Smooth muscle cell (in vitro differentiated cells): ENCODE measurements around the gene SEC63. TPM values are rescaled to one million over a fixed set of nuclear protein-coding genes. Genes with fewer than 3 reads are reported as not detected.

Experiments
- DNase-seq: peaks from one replicate; lab custom pipeline; 2025; ENCODE audit not compliant: unreplicated experiment; lab: John Stamatoyannopoulos, UW
- H2AFZ ChIP-seq: fragments of 200-600 bp; sonication (generic); 2 replicates; pipeline ENCODE4 v1.6.0; 2016; ENCODE audit warnings: antibody characterized with exemption, low read depth, mild to moderate bottlenecking
- H3F3A ChIP-seq: fragments of 200-600 bp; sonication (generic); 2 replicates; pipeline ENCODE4 v1.6.0; 2017; ENCODE audit warnings: antibody characterized with exemption, low read depth
- H3K27ac ChIP-seq: fragments of 200-600 bp; sonication (generic); 2 replicates; pipeline ENCODE4 v1.5.1; 2016; ENCODE audit warnings: low read depth, mild to moderate bottlenecking
- H3K27me3 ChIP-seq: fragments of 200-600 bp; sonication (generic); 2 replicates; pipeline ENCODE4 v1.6.1; 2016; ENCODE audit warnings: low read depth, mild to moderate bottlenecking
- H3K36me3 ChIP-seq: fragments of 200-600 bp; sonication (generic); 2 replicates; pipeline ENCODE4 v1.5.1; 2016; ENCODE audit warnings: low read depth
- H3K4me1 ChIP-seq: fragments of 200-600 bp; sonication (generic); 2 replicates; pipeline ENCODE4 v1.5.1; 2016; ENCODE audit warnings: low read depth
- H3K4me2 ChIP-seq: fragments of 200-600 bp; sonication (generic); 2 replicates; pipeline ENCODE4 v1.6.0; 2016; ENCODE audit warnings: mild to moderate bottlenecking
- H3K4me3 ChIP-seq: fragments of 200-600 bp; sonication (generic); 2 replicates; pipeline ENCODE4 v1.5.1; 2016; ENCODE audit warnings: mild to moderate bottlenecking
- H3K79me2 ChIP-seq: fragments of 200-600 bp; sonication (generic); 2 replicates; pipeline ENCODE4 v1.6.0; 2016; ENCODE audit warnings: low read depth, mild to moderate bottlenecking
- H3K9ac ChIP-seq: fragments of 200-600 bp; sonication (generic); 2 replicates; pipeline ENCODE4 v1.6.0; 2016; ENCODE audit warnings: low read depth
- H3K9me3 ChIP-seq: fragments of 200-600 bp; sonication (generic); replicated peaks from 2 replicates; pipeline ENCODE4 v1.5.1; 2016; ENCODE audit warnings: low read depth
- H4K20me1 ChIP-seq: fragments of 200-600 bp; sonication (generic); 2 replicates; pipeline ENCODE4 v1.6.0; 2016; ENCODE audit warnings: low read depth
- CTCF ChIP-seq: fragments of 200-600 bp; sonication (generic); IDR thresholded peaks from 2 replicates; pipeline ENCODE4 v1.5.1; 2017; ENCODE audit warnings: borderline replicate concordance, mild to moderate bottlenecking, antibody characterized with exemption; ENCODE audit not compliant: insufficient read depth, poor library complexity, severe bottlenecking
- WGBS: methylation state at CpG from one replicate; pipeline ENCODE4 v1.1.7; 2016; ENCODE audit warnings: low lambda C conversion rate; 5-methylcytosine and 5-hydroxymethylcytosine counted together
- polyA plus RNA-seq: library from polyadenylated mRNA; unstranded; fragments of >200 nt; fragmentation: Nextera tagmentation; extraction: Ambion mirVana; gene quantifications from 2 replicates; pipeline ENCODE4 v1.2.1, GENCODE V29; 2016
- total RNA-seq: library from RNA; depleted of rRNA; stranded (reverse); fragments of >200 nt; gene quantifications from 2 replicates; pipeline ENCODE4 v1.2.3, GENCODE V29; 2014

Gene SEC63
- total and polyA plus RNA-seq, 2 experiments from 2014 or later: 67.0 to 95.1 TPM

DNA sequence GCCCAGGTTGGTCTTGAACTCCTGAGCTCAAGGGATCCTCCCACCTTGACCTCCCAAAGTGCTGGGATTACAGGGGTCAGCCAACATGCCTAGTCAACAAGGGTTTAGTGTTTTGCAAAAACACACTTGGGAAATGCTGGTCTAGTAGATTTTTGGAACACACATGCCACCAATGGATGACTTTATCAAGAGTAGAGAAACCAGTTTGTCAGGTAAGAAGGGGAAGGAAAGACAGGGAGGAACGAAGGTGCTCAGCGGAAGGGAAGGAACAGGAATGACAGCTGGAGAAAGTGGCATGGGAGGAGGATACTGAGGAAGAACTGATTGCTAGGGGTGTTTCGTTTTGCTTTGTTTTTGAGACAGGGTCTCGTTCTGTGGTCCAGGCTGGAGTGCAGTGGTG is 15.6 kb upstream of the SEC63 start:
- TF ChIP-seq CTCF: no peak
- no peak for DNase-seq
- H3K9ac ChIP-seq: no peak overlapping the region
- no peaks in the 10 kb centered on the region for H4K20me1 ChIP-seq
- H3K27me3 ChIP-seq: no peaks in the 10 kb centered on the region
- H3K36me3 ChIP-seq: no peaks in the 10 kb centered on the region
- H3F3A ChIP-seq: no peaks in the 10 kb centered on the region
- H3K27ac ChIP-seq: no peak overlapping the region
- H3K79me2 ChIP-seq: no peaks in the 10 kb centered on the region
- no peaks in the 10 kb centered on the region for H3K4me1 ChIP-seq
- H3K4me3 ChIP-seq: no peak overlapping the region
- WGBS: 59% methylated on average over 4 of the region's 4 CpGs
- H3K4me2 ChIP-seq: no peak overlapping the region
- H3K9me3 ChIP-seq: no peaks in the 10 kb centered on the region
- no peak overlapping the region for H2AFZ ChIP-seq

DNA sequence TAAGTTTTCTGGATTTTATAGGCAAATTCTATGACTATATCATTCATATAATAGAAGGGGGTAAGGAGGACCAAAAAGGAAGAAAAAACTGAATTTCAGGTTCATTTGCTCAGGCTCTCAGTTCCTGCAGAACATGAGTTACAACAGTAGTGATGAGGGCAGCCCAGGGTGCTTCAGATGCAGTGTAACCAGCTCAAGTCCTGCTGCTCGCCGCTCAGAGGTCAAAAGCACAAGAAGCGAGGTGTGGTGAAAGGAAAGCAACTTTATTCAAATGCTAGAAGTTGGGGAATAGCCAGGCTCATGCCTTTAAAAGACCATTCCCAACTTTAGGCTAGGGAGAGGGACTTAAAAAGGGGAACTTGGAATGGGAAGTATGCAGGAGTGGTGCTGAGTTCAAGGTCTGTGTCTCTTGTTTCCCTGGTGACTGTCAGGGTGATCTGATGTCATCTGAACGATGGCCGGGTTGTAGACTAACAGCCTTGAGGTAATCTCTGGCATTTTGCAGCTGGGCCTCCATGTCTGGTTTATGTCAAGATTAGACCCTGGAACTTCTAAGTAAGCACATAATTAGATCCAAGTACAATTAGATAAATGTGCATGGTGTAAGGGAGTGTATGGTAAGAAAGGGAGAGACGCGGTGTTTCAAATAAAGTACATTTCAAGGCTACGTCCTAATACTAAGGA is 14.5 kb upstream of the SEC63 start:
- WGBS: 39% methylated on average over 8 of the region's 8 CpGs
- TF ChIP-seq CTCF: no peak
- Histone ChIP-seq H2AFZ (no peak overlapping the region), H3K4me1 (no peaks in the 10 kb centered on the region), H3K9ac (no peak overlapping the region), H3F3A (no peaks in the 10 kb centered on the region), H3K36me3 (no peaks in the 10 kb centered on the region), H3K4me2 (no peak overlapping the region), H3K27ac (no peak overlapping the region), H3K9me3 (no peaks in the 10 kb centered on the region), H3K79me2 (no peaks in the 10 kb centered on the region), H4K20me1 (no peaks in the 10 kb centered on the region), H3K4me3 (no peak overlapping the region), H3K27me3 (no peaks in the 10 kb centered on the region)
- DNase-seq: no peak

- H3F3A ChIP-seq: no peaks in the 10 kb centered on the region
- TF ChIP-seq CTCF: no peak
- no peaks in the 10 kb centered on the region for H3K36me3 ChIP-seq
- H3K27ac ChIP-seq: no peak overlapping the region
- no peaks in the 10 kb centered on the region for H3K4me1 ChIP-seq
- WGBS: 96% methylated on average over 6 of the region's 6 CpGs
- H4K20me1 ChIP-seq: no peaks in the 10 kb centered on the region
- H3K79me2 ChIP-seq: no peaks in the 10 kb centered on the region
- DNase-seq: no peak
- no peak overlapping the region for H3K4me3 ChIP-seq
- no peaks in the 10 kb centered on the region for H3K27me3 ChIP-seq
- H3K9ac ChIP-seq: no peak overlapping the region
- H2AFZ ChIP-seq: no peak overlapping the region
- no peaks in the 10 kb centered on the region for H3K9me3 ChIP-seq
- no peak overlapping the region for H3K4me2 ChIP-seq
Observed at GRCh38 chr6:107971181-107971580, 13.2 kb upstream of the SEC63 start.

- 87% methylated on average over 5 of the region's 5 CpGs for WGBS
Observed at GRCh38 chr6:107970255-107970654, 12.2 kb upstream of the SEC63 start.

More at GRCh38 chr6:107970255-107970654, 12.2 kb upstream of the SEC63 start:
- no peak for TF ChIP-seq CTCF
- H3K4me3 ChIP-seq: no peak overlapping the region
- H3K9me3 ChIP-seq: no peaks in the 10 kb centered on the region
- H3K36me3 ChIP-seq: no peaks in the 10 kb centered on the region
- H2AFZ ChIP-seq: no peak overlapping the region
- no peaks in the 10 kb centered on the region for H4K20me1 ChIP-seq
- H3F3A ChIP-seq: no peaks in the 10 kb centered on the region
- H3K9ac ChIP-seq: no peak overlapping the region
- H3K27me3 ChIP-seq: no peaks in the 10 kb centered on the region
- no peak overlapping the region for H3K27ac ChIP-seq
- DNase-seq: no peak
- no peaks in the 10 kb centered on the region for H3K79me2 ChIP-seq
- H3K4me2 ChIP-seq: no peak overlapping the region
- H3K4me1 ChIP-seq: no peaks in the 10 kb centered on the region
